Neuron (in vitro differentiated cells): ENCODE data around the gene ZNF407.
"Not testable (repeated sequence)": the region's sequence is repeated elsewhere in the genome, so short reads cannot be mapped to it uniquely, and the experiment has no call there.

Source experiments
- H2AFZ ChIP-seq: one replicate; pipeline ENCODE4 v1.6.1; 2013; ENCODE audit warnings: low read depth, mild to moderate bottlenecking, inconsistent platforms, low read length, moderate library complexity
- H3K27me3 ChIP-seq: one replicate; pipeline ENCODE4 v1.6.1; 2013; ENCODE audit warnings: low read length; ENCODE audit not compliant: insufficient read depth
- H3K36me3 ChIP-seq: one replicate; pipeline ENCODE4 v1.6.1; 2013; ENCODE audit warnings: low read length; ENCODE audit not compliant: insufficient read depth
- H3K4me1 ChIP-seq: one replicate; pipeline ENCODE4 v1.6.1; 2013; ENCODE audit warnings: low read length; ENCODE audit not compliant: insufficient read depth
- H3K4me3 ChIP-seq: 2 replicates; pipeline ENCODE4 v1.5.1; 2013; ENCODE audit warnings: mild to moderate bottlenecking, low read length, moderate library complexity
- H3K9me3 ChIP-seq: one replicate; pipeline ENCODE4 v1.6.1; 2013; ENCODE audit warnings: low read length

Gene ZNF407

GRCh38 chr18:75072672-75073371, 475.2 kb downstream of the ZNF407 start:
- Histone ChIP-seq H3K9me3 (peaks cover 2% of the 10 kb centered on the region), H3K4me1 (no peaks in the 10 kb centered on the region)

GRCh38 chr18:75073654-75074053, 476.0 kb downstream of the ZNF407 start:
- H3K4me1 ChIP-seq, result no peaks in the 10 kb centered on the region
- peaks cover 2% of the 10 kb centered on the region for H3K9me3 ChIP-seq
- no peak overlapping the region for H2AFZ ChIP-seq
- H3K36me3 ChIP-seq, result no peaks in the 10 kb centered on the region
- H3K4me3 ChIP-seq, result no peak overlapping the region
- H3K27me3 ChIP-seq, result no peaks in the 10 kb centered on the region

More at GRCh38 chr18:75072672-75073371, 475.2 kb downstream of the ZNF407 start:
- Histone ChIP-seq H2AFZ (no peak overlapping the region), H3K36me3 (no peaks in the 10 kb centered on the region), H3K4me3 (no peak overlapping the region), H3K27me3 (no peaks in the 10 kb centered on the region)

- Histone ChIP-seq H3K36me3 (no peaks in the 10 kb centered on the region), H3K4me3 (no peak overlapping the region), H2AFZ (no peak overlapping the region), H3K9me3 (peaks cover 2% of the 10 kb centered on the region), H3K27me3 (no peaks in the 10 kb centered on the region), H3K4me1 (no peaks in the 10 kb centered on the region)
These were observed 476.7 kb downstream of the ZNF407 start for GRCh38 chr18:75074196-75075015.

GRCh38 chr18:75075016-75075305, 477.3 kb downstream of the ZNF407 start:
- no peaks in the 10 kb centered on the region for H3K4me1 ChIP-seq
- no peak overlapping the region for H2AFZ ChIP-seq
- no peak overlapping the region for H3K4me3 ChIP-seq
- H3K9me3 ChIP-seq, result peaks cover 2% of the 10 kb centered on the region
- H3K27me3 ChIP-seq, result no peaks in the 10 kb centered on the region
- no peaks in the 10 kb centered on the region for H3K36me3 ChIP-seq

- H3K9me3 ChIP-seq, result peaks cover 2% of the 10 kb centered on the region
- no peak overlapping the region for H3K4me3 ChIP-seq
- H2AFZ ChIP-seq, result no peak overlapping the region
- H3K27me3 ChIP-seq, result no peaks in the 10 kb centered on the region
- H3K36me3 ChIP-seq, result no peaks in the 10 kb centered on the region
- H3K4me1 ChIP-seq, result no peaks in the 10 kb centered on the region
These were observed 477.8 kb downstream of the ZNF407 start for GRCh38 chr18:75075429-75075841.

- no peak overlapping the region for H3K4me3 ChIP-seq
- H3K27me3 ChIP-seq, result no peaks in the 10 kb centered on the region
- peaks cover 2% of the 10 kb centered on the region for H3K9me3 ChIP-seq
- no peaks in the 10 kb centered on the region for H3K4me1 ChIP-seq
- H2AFZ ChIP-seq, result no peak overlapping the region
- no peaks in the 10 kb centered on the region for H3K36me3 ChIP-seq
These were observed 478.6 kb downstream of the ZNF407 start for GRCh38 chr18:75076286-75076685.

GRCh38 chr18:75081486-75081885, 483.8 kb downstream of the ZNF407 start:
- H2AFZ ChIP-seq, result no peak overlapping the region

GRCh38 chr18:75083131-75083530, 485.5 kb downstream of the ZNF407 start:
- no peaks in the 10 kb centered on the region for H3K36me3 ChIP-seq
- H3K4me3 ChIP-seq, result no peak overlapping the region

More at GRCh38 chr18:75081486-75081885, 483.8 kb downstream of the ZNF407 start:
- Histone ChIP-seq H3K27me3 (no peaks in the 10 kb centered on the region), H3K36me3 (no peaks in the 10 kb centered on the region), H3K4me1 (no peaks in the 10 kb centered on the region), H3K4me3 (no peak overlapping the region), H3K9me3 (no peaks in the 10 kb centered on the region)

GRCh38 chr18:75083761-75084160, 486.1 kb downstream of the ZNF407 start:
- H3K4me3 ChIP-seq, result no peak overlapping the region
- no peak overlapping the region for H2AFZ ChIP-seq
- no peaks in the 10 kb centered on the region for H3K27me3 ChIP-seq
- H3K4me1 ChIP-seq, result no peaks in the 10 kb centered on the region
- no peaks in the 10 kb centered on the region for H3K36me3 ChIP-seq
- no peaks in the 10 kb centered on the region for H3K9me3 ChIP-seq

More at GRCh38 chr18:75083131-75083530, 485.5 kb downstream of the ZNF407 start:
- Histone ChIP-seq H3K9me3 (no peaks in the 10 kb centered on the region), H2AFZ (no peak overlapping the region), H3K4me1 (no peaks in the 10 kb centered on the region), H3K27me3 (no peaks in the 10 kb centered on the region)

- not testable (repeated sequence) for H2AFZ ChIP-seq, H3K9me3 ChIP-seq, H3K27me3 ChIP-seq, H3K4me1 ChIP-seq, H3K4me3 ChIP-seq, H3K36me3 ChIP-seq
These were observed 488.0 kb downstream of the ZNF407 start for GRCh38 chr18:75085676-75086075.

- Histone ChIP-seq H3K36me3 (no peaks in the 10 kb centered on the region), H3K4me1 (no peaks in the 10 kb centered on the region), H3K9me3 (no peaks in the 10 kb centered on the region), H3K4me3 (no peak overlapping the region), H2AFZ (no peak overlapping the region), H3K27me3 (no peaks in the 10 kb centered on the region)
These were observed 488.9 kb downstream of the ZNF407 start for GRCh38 chr18:75086494-75087034.

- no peaks in the 10 kb centered on the region for H3K4me1 ChIP-seq
- H2AFZ ChIP-seq, result no peak overlapping the region
- no peaks in the 10 kb centered on the region for H3K36me3 ChIP-seq
- H3K27me3 ChIP-seq, result no peaks in the 10 kb centered on the region
- no peak overlapping the region for H3K4me3 ChIP-seq
- no peaks in the 10 kb centered on the region for H3K9me3 ChIP-seq
These were observed 489.7 kb downstream of the ZNF407 start for GRCh38 chr18:75087119-75088020.
